GM10266 (cell line): ENCODE data around the gene IER5.
"Not testable (repeated sequence)": the region's sequence is repeated elsewhere in the genome, so short reads cannot be mapped to it uniquely, and the experiment has no call there.

Experiments
- DNase-seq: peaks from one replicate; pipeline ENCODE4 v3.0.0; 2012; ENCODE audit errors: extremely low spot score
- TF ChIP-seq, protein P1 (sequence below): IDR thresholded peaks from 2 replicates; pipeline ENCODE4 v1.5.1; 2012; ENCODE audit warnings: mild to moderate bottlenecking, low read depth; ENCODE audit not compliant: control insufficient read depth, insufficient read depth; ENCODE audit errors: missing control alignments

The IER5 gene

DNA sequence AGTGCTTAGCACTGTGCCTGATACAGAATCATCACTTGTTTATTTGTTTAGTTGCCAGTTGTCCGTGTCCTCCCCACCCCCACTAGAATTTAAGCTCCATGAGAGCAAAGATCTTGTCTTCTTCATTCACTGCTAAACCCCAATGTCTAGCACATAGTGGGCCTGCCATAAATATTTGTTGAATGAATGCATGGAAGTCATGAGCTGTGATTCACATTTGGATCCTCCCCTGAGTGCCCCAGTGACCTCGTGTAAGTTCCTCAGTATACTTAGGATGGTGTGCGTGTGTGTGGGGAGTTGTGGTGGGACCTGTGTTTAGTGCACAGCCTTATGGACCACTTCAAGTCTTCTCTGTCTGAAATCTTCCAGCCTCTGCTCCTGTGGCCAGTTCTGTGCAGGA is 23.1 kb downstream of the IER5 start:
- TF ChIP-seq, protein P1, sequence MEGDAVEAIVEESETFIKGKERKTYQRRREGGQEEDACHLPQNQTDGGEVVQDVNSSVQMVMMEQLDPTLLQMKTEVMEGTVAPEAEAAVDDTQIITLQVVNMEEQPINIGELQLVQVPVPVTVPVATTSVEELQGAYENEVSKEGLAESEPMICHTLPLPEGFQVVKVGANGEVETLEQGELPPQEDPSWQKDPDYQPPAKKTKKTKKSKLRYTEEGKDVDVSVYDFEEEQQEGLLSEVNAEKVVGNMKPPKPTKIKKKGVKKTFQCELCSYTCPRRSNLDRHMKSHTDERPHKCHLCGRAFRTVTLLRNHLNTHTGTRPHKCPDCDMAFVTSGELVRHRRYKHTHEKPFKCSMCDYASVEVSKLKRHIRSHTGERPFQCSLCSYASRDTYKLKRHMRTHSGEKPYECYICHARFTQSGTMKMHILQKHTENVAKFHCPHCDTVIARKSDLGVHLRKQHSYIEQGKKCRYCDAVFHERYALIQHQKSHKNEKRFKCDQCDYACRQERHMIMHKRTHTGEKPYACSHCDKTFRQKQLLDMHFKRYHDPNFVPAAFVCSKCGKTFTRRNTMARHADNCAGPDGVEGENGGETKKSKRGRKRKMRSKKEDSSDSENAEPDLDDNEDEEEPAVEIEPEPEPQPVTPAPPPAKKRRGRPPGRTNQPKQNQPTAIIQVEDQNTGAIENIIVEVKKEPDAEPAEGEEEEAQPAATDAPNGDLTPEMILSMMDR = no peak
- no peak for DNase-seq

DNA sequence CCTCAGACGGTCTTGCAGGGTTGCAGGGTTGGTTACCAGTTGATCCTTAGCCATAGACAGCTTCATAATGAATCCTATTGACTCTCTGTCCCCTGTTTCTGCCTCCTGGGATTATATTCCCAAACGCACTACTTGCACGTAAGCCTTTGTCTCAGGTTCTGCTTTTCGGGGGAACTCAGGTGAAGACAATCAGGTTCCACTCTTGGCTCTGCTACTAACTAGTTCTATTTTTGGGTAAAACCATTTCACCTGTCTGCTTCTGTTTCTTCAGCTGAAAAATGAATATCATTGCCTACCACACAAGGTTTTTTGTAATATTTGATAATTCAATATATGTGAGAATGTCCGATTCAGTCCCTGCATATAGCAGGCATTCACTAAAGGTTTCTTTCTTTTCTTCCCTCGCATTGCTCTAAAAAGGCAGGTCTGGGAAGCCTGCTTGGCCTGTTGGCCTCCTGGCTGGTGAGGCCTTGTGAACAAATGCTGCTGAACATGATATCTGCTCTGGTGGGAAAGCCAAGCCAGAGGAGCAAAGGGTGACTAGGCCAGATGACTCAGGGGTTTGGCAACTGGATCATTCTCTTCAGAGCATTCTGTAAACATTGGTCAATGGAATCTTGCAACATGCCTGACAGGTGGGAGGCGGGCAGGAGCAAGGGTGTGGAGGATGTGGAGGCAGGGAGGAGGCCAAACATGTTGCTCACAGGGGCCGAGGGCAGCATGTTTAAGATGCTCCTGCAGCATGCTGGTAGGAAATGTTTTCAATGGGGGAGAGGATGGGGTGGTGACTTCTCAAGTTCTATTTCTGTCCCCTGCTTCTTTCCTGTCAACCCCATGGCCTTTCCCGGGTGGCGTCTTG is 23.8 kb downstream of the IER5 start:
- no peak for DNase-seq
- TF ChIP-seq, protein P1 = no peak

DNA sequence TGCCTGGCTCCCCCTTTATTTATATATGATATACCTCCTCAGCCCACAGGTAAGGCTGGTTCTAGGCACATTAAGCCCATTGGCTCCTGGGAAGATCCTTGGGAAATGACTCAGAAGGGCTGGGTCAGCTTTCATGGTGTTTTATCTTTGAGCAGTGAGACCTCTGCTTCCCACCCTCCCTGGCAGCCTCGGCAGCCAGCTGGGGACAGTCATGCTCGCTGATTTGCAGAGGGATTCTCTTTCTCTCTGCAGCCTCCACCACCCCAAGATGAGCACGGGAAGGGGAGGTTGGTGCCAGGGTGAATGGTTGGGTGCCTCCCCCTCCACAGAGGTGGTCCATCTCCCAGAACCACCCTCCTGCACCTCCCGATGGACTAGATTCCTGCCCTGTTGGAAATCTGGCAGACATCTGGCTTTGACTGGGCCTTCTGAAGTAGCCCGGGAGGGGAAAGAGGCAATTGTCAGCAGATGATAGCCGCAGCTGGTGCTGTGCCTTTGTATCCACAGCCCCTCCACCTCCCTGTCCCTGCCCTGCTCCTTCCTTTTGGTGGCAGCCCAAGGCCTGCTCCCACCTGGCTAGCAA is 24.6 kb downstream of the IER5 start:
- DNase-seq = no peak

DNA sequence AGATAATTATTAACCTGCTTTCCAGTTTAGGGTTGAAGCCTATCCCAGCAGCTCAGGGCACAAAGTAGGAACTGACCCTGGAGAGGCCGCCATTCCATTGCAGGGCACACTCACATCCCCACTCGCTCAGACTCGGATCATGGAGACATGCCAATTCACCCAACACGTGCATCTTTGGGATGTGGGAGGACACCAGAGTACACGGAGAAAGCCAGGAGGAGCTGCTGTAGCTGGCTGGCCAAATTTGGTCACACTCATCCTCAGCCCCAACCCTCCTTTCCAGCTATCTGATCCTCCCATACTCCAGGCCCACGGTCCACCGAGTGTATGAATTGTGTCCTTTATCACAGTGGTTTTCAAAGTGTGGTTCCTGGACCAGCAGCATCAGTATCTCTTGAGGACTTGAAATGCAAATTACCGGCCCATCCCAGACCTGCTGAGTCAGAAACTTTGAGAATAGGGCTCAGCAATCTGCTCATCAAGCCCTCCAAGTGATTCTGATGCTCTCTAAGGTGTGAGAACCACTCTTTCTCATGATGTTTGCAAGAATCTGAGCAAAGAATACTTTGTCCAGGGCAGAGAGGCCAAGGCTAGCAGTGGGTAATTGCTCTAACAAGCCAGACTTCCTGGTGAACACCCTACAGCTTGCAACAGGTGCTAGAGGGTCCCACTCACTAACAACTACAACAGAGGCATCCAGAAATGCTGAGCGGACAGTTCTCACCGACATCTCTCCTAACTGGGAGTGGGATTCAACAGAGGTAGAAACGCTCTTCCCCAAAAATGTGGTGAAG is 26.3 kb downstream of the IER5 start:
- TF ChIP-seq, protein P1 = no peak
- DNase-seq = no peak

More for the DNA sequence above, 24.6 kb downstream of the IER5 start:
- TF ChIP-seq, protein P1 = no peak

DNA sequence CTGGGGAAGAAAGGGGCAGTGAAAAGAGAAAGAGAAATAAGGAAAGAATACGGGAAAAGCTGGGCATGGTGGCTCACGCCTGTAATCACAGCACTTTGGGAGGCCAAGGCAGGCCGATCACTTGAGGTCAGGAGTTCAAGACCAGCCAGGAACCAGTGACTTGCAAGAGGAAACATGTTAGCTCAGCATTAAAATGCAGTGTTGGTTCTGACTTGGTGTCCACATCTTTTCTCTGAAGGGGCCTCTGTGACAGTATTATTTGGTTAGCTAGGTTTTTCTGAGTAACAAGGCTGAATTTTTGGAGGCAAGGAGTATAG is 26.8 kb downstream of the IER5 start:
- TF ChIP-seq, protein P1 = no peak
- DNase-seq = no peak

DNA sequence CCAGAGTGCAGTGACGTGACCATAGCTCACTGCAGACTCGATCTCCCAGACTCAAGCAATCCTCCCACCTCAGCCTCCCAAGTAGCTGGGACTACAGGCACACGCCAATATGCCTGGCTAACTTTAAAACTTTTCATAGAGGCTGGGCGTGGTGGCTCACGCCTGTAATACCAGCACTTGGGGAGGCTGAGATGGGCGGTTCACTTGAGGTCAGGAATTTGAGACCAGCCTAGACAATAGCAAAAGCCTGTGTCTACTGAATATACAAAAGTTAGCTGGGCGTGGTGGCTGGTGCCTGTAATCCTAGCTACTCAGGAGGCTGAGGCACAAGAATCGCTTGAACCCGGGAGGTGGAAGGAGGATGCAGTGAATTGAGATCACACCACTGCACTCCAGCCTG is 27.5 kb downstream of the IER5 start:
- not testable (repeated sequence) for DNase-seq

DNA sequence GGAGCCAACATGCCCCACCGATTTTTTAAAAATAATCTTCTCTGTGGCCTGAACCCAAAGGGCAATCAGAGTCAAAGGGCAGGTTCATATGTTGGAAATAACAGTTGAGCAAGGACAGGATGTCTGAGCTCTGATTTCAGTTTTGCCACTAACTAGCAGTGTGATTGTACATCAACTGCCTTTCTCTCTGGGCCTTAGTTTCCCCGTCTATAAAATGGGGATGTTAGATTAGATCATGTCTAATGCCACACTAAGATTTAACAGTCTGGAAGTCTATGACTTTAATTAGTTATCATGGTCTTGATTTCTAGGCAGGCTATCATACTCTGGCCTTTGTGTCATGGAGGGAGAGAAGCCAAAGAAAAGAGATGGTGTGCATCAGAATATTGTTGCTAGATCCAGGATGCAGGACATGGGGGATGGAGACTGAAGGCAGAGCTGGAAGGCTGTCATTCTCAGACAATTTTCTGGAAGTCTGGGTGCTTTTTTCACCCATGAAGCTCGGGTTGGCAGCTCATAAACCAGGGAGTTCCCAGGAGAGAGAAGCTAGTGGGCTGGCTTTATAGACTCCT is 28.4 kb downstream of the IER5 start:
- no peak for DNase-seq
- TF ChIP-seq, protein P1 = no peak
